PC-3 (cell line): ENCODE measurements around the gene PTGES. TPM values are rescaled to one million over a fixed set of nuclear protein-coding genes. Genes with fewer than 3 reads are reported as not detected.

Source experiments
- ATAC-seq: fragments of 200-7000 bp; cut with Tn5 transposase; 2 replicates; pipeline ENCODE4 v1.9.1; 2020; ENCODE audit warnings: mild to moderate bottlenecking, moderate library complexity
- BruUV-seq: library from RNA; stranded (reverse); fragments of 400-500 nt; replicated peaks from 2 replicates; lab custom pipeline; 2021; lab: Mats Ljungman, UMichigan
- CTCF ChIA-PET: fragments of 300-600 bp; sonication (Branson Sonifier 250); formaldehyde crosslinking; loops from one replicate; lab custom pipeline; 2022; ENCODE audit warnings: antibody characterized with exemption; lab: Charles Lee
- POLR2A ChIA-PET: fragments of 300-600 bp; sonication (Branson Sonifier 250); formaldehyde crosslinking; loops from one replicate; lab custom pipeline; 2022; ENCODE audit warnings: antibody characterized with exemption; ENCODE audit not compliant: unreplicated experiment; lab: Charles Lee
- DNase-seq: peaks from one replicate; pipeline ENCODE4 v3.0.0-alpha.2; 2015
- H2AFZ ChIP-seq: fragments of 300-600 bp; sonication (generic); 2 replicates; pipeline ENCODE4 v1.6.0; 2016; ENCODE audit warnings: antibody characterized with exemption, low read length
- H3F3A ChIP-seq: fragments of 300-600 bp; sonication (generic); one replicate; pipeline ENCODE4 v1.6.0; 2017; ENCODE audit warnings: antibody characterized with exemption, low read length, control low read depth, mild to moderate bottlenecking; ENCODE audit not compliant: unreplicated experiment
- H3K27ac ChIP-seq: fragments of 300-600 bp; sonication (generic); 2 replicates; pipeline ENCODE4 v1.5.1; 2016; ENCODE audit warnings: mild to moderate bottlenecking, low read length
- H3K27me3 ChIP-seq: fragments of 300-600 bp; sonication (generic); 2 replicates; pipeline ENCODE4 v1.6.1; 2016; ENCODE audit warnings: low read length, mixed read lengths
- H3K36me3 ChIP-seq: fragments of 300-600 bp; sonication (generic); 2 replicates; pipeline ENCODE4 v1.6.1; 2016; ENCODE audit warnings: low read depth, mixed run types, low read length, mixed read lengths
- H3K4me1 ChIP-seq: fragments of 300-600 bp; sonication (generic); 2 replicates; pipeline ENCODE4 v1.5.1; 2016; ENCODE audit warnings: low read length; ENCODE audit not compliant: insufficient read depth
- H3K4me2 ChIP-seq: fragments of 300-600 bp; sonication (generic); 2 replicates; pipeline ENCODE4 v1.6.0; 2016; ENCODE audit warnings: low read length
- H3K4me3 ChIP-seq: fragments of 300-600 bp; sonication (generic); 2 replicates; pipeline ENCODE4 v1.5.1; 2016; ENCODE audit warnings: mild to moderate bottlenecking, low read length, mixed read lengths
- H3K79me2 ChIP-seq: fragments of 300-600 bp; sonication (generic); 2 replicates; pipeline ENCODE4 v1.6.1; 2017; ENCODE audit warnings: low read length, mixed read lengths
- H3K9ac ChIP-seq: fragments of 300-600 bp; sonication (generic); 2 replicates; pipeline ENCODE4 v1.6.0; 2016; ENCODE audit warnings: mild to moderate bottlenecking, low read length
- H3K9me2 ChIP-seq: fragments of 300-600 bp; sonication (generic); replicated peaks from 2 replicates; pipeline ENCODE4 v1.6.1; 2016; ENCODE audit warnings: mixed run types, low read length, mixed read lengths
- H3K9me3 ChIP-seq: fragments of 300-600 bp; sonication (generic); 2 replicates; pipeline ENCODE4 v1.6.1; 2016; ENCODE audit warnings: low read length, mixed read lengths
- H4K20me1 ChIP-seq: fragments of 300-600 bp; sonication (generic); 2 replicates; pipeline ENCODE4 v1.6.1; 2016; ENCODE audit warnings: low read length, mixed read lengths
- EZH2 ChIP-seq: fragments of 300-600 bp; sonication (generic); IDR thresholded peaks from one replicate; pipeline ENCODE4 v1.6.1; 2017; ENCODE audit warnings: antibody characterized with exemption, mild to moderate bottlenecking, low read length; ENCODE audit not compliant: unreplicated experiment
- EZH2phosphoT487 ChIP-seq: fragments of 300-600 bp; sonication (generic); IDR thresholded peaks from 2 replicates; pipeline ENCODE4 v1.6.1; 2018; ENCODE audit warnings: mild to moderate bottlenecking, antibody characterized with exemption, low read length, borderline replicate concordance
- intact Hi-C: fragments of 100-400 bp; cut with micrococcal nuclease; formaldehyde crosslinking; loops from 2 replicates; pipeline ENCODE4 v1.9.0; 2023
- total RNA-seq: library from RNA; depleted of rRNA; stranded (reverse); fragments of >200 nt; gene quantifications from 2 replicates; pipeline ENCODE4 v1.2.3, GENCODE V29; 2014
- TF ChIP-seq, protein P1 (sequence below): fragments of 300-600 bp; sonication (generic); conservative IDR thresholded peaks from 2 replicates; pipeline ENCODE4 v1.5.1; 2017; ENCODE audit warnings: antibody characterized with exemption, low read depth, mild to moderate bottlenecking, low read length

The PTGES gene
- total RNA-seq, 1 experiment from 2014 or later, result 21.0 TPM

DNA sequence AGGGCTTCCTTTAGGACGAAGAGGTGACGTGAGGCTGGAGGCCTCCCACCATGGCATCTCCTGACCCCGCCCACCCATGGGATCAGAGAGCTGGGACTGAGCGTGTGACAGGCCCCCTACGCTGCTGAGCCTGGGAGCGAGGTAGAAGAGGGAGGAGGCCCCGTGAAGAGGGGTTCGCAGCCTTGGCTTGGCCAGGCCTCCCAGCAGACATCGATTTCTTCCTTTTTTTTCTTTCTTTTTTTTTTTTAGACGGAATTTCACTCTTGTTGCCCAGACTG, 39.5 kb downstream of the PTGES start:
- no TSS peak for BruUV-seq
- TF ChIP-seq, protein P1, sequence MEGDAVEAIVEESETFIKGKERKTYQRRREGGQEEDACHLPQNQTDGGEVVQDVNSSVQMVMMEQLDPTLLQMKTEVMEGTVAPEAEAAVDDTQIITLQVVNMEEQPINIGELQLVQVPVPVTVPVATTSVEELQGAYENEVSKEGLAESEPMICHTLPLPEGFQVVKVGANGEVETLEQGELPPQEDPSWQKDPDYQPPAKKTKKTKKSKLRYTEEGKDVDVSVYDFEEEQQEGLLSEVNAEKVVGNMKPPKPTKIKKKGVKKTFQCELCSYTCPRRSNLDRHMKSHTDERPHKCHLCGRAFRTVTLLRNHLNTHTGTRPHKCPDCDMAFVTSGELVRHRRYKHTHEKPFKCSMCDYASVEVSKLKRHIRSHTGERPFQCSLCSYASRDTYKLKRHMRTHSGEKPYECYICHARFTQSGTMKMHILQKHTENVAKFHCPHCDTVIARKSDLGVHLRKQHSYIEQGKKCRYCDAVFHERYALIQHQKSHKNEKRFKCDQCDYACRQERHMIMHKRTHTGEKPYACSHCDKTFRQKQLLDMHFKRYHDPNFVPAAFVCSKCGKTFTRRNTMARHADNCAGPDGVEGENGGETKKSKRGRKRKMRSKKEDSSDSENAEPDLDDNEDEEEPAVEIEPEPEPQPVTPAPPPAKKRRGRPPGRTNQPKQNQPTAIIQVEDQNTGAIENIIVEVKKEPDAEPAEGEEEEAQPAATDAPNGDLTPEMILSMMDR, result no peak
- TF ChIP-seq EZH2 (no peak), EZH2phosphoT487 (no peak)

DNA sequence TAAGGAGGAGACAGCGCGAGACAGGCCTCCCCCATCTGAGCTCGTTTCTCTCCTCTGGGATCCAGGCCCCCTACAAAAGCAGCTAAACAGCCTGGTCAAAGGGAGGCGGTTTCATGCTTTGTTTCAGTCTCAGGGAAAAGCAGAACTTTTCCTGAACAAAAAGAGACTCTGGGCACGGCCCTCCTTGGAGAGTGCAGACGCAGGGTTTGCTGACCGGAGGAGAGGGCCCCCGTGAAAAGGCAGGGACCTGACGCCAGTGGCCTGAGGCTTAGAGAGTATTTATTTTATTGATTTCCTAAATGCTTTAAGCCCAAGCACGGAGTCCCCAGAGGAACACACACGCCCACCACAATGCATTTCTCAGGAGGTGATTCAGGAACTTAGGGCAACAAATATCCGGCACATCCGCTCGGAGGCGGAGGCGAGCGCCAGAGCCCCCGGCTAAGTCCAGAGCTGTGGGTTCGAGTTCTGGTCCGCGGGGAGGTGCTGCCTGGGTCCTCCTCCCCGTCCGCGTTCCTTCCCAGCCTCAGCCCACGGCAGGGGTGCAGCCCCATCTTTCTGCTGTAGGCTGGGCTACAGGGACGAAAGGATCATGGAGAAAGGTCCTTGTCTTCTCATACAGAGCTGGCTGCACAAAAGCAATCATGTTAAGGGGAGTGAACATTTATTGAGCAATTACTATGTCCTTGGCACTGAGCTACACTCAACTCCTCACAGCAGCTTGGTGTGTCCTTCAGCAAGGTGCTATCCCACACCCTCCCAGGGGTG, 40.0 kb downstream of the PTGES start:
- no peak overlapping the region for H3K9ac ChIP-seq
- H3K9me2 ChIP-seq, result no peaks in the 10 kb centered on the region
- intact Hi-C loops, result no loop called here
- no peaks in the 10 kb centered on the region for H3K9me3 ChIP-seq
- no peak for TF ChIP-seq EZH2
- TF ChIP-seq EZH2phosphoT487, result no peak
- TF ChIP-seq, protein P1, result no peak
- no peaks in the 10 kb centered on the region for H3K79me2 ChIP-seq
- H3K27me3 ChIP-seq, result no peaks in the 10 kb centered on the region
- ATAC-seq (no peak), DNase-seq (peak; percentile 12)
- 0 out of 2 replicates have a peak overlapping the region, but pooled peaks have one; percentile 10 for H3K4me2 ChIP-seq
- H3K4me3 ChIP-seq, result no peak overlapping the region
- H3K36me3 ChIP-seq, result no peaks in the 10 kb centered on the region
- H3K27ac ChIP-seq, result no peak overlapping the region
- no peaks in the 10 kb centered on the region for H4K20me1 ChIP-seq
- no peaks in the 10 kb centered on the region for H3F3A ChIP-seq
- H3K4me1 ChIP-seq, result 0 out of 2 replicates have a peak, but pooled peaks cover 6% of the 10 kb centered on the region
- ChIA-PET CTCF (no interaction called here), POLR2A (no interaction called here)
- BruUV-seq, result no TSS peak
- no peak overlapping the region for H2AFZ ChIP-seq

More for the DNA sequence above, 39.5 kb downstream of the PTGES start:
- H3K4me1 ChIP-seq, result 0 out of 2 replicates have a peak, but pooled peaks cover 6% of the 10 kb centered on the region
- ChIA-PET POLR2A (no interaction called here), CTCF (no interaction called here)
- no peak overlapping the region for H3K4me3 ChIP-seq
- no peaks in the 10 kb centered on the region for H3K9me3 ChIP-seq
- intact Hi-C loops, result no loop called here
- no peak overlapping the region for H2AFZ ChIP-seq
- no peaks in the 10 kb centered on the region for H3K27me3 ChIP-seq
- ATAC-seq (no peak), DNase-seq (no peak)
- H3K9ac ChIP-seq, result no peak overlapping the region
- H3F3A ChIP-seq, result no peaks in the 10 kb centered on the region
- no peaks in the 10 kb centered on the region for H3K36me3 ChIP-seq
- H4K20me1 ChIP-seq, result no peaks in the 10 kb centered on the region
- H3K79me2 ChIP-seq, result no peaks in the 10 kb centered on the region
- H3K9me2 ChIP-seq, result no peaks in the 10 kb centered on the region
- no peak overlapping the region for H3K27ac ChIP-seq
- no peak overlapping the region for H3K4me2 ChIP-seq

DNA sequence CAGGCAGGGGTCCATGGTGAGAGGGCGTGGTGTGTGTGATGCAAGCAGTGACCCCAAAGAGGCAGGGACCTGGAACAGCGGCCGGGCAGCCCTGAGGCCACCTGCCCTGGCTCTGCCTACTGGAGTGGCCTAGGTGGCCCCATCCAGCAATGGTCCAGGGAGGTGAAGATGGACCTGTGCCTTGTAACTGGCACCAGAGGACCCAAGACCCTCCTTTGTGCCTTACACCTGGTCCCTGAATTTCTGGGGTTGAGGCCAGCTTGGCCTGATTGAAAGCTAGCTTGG, 42.7 kb downstream of the PTGES start:
- CTCF ChIA-PET, result no interaction called here
- no peak overlapping the region for H3K27ac ChIP-seq

More for the DNA sequence above, 42.7 kb downstream of the PTGES start:
- POLR2A ChIA-PET, result no interaction called here
- Histone ChIP-seq H3K9me3 (no peaks in the 10 kb centered on the region), H3K79me2 (no peaks in the 10 kb centered on the region), H4K20me1 (no peaks in the 10 kb centered on the region), H3K4me2 (no peak overlapping the region), H2AFZ (no peak overlapping the region), H3K9me2 (no peaks in the 10 kb centered on the region), H3K4me3 (no peak overlapping the region), H3K9ac (no peak overlapping the region), H3K4me1 (0 out of 2 replicates have a peak, but pooled peaks cover 6% of the 10 kb centered on the region), H3K36me3 (no peaks in the 10 kb centered on the region), H3K27me3 (no peaks in the 10 kb centered on the region), H3F3A (no peaks in the 10 kb centered on the region)
- DNase-seq (no peak), ATAC-seq (no peak)
- no peak for TF ChIP-seq EZH2phosphoT487
- no peak for TF ChIP-seq EZH2
- TF ChIP-seq, protein P1, result no peak
- BruUV-seq, result no TSS peak
- intact Hi-C loops, result no loop called here
